Measurements from ENCODE around the gene FRYL.
"Not testable (repeated sequence)": the region's sequence is repeated elsewhere in the genome, so short reads cannot be mapped to it uniquely, and the experiment has no call there.

FRYL gene

DNA sequence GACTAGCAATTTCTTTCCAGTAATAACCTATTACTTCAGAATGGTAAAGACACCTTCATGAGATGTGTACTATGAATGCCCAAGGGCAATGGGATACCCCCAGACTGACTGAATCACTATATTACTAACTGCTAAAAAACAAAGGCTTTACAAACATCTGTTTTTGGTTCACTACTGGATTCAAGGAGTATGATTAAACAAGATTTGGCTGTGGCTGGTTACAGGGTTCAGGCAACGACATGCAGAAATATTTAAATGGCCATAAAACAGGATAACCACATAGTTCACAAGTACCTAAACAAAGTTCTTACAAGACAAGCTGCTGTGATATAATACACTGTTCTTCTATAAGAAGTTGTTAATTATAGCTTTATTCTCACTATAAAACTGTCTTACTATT lies 128.2 kb downstream of the FRYL start:
- H3K27me3 Mint-ChIP-seq = no peaks in the 10 kb centered on the region
- H3K4me1 Mint-ChIP-seq = peaks cover 62% of the 10 kb centered on the region
- H3K4me3 Mint-ChIP-seq = no peak overlapping the region
- ATAC-seq (replicated peaks; ENCODE audit: extremely low read depth, poor library complexity, severe bottlenecking) = no peak
- peaks cover 2% of the 10 kb centered on the region for H3K36me3 Mint-ChIP-seq (ENCODE audit: insufficient read depth)
- H3K27ac Mint-ChIP-seq (ENCODE audit: low read depth) = no peak overlapping the region
- no peak for DNase-seq (ENCODE audit: low spot score in 2 of 2)
- no peaks in the 10 kb centered on the region for H3K9me3 Mint-ChIP-seq

- no peak overlapping the region for H3K4me3 Mint-ChIP-seq
- ATAC-seq (replicated peaks; ENCODE audit: extremely low read depth, poor library complexity, severe bottlenecking) (no peak), DNase-seq (ENCODE audit: low spot score in 2 of 2) (no peak)
- H3K9me3 Mint-ChIP-seq = no peaks in the 10 kb centered on the region
- H3K4me1 Mint-ChIP-seq = peaks cover 72% of the 10 kb centered on the region
- no peaks in the 10 kb centered on the region for H3K27me3 Mint-ChIP-seq
- no peak overlapping the region for H3K27ac Mint-ChIP-seq (ENCODE audit: low read depth)
- peaks cover 2% of the 10 kb centered on the region for H3K36me3 Mint-ChIP-seq (ENCODE audit: insufficient read depth)
Observed at GRCh38 chr4:48649505-48649904, 130.6 kb downstream of the FRYL start.

GRCh38 chr4:48645225-48645794 lies 134.8 kb downstream of the FRYL start:
- H3K27ac Mint-ChIP-seq (ENCODE audit: low read depth) = no peak overlapping the region
- ATAC-seq (replicated peaks; ENCODE audit: extremely low read depth, poor library complexity, severe bottlenecking) (no peak), DNase-seq (ENCODE audit: low spot score in 2 of 2) (no peak)
- H3K36me3 Mint-ChIP-seq (ENCODE audit: insufficient read depth) = no peaks in the 10 kb centered on the region
- no peaks in the 10 kb centered on the region for H3K9me3 Mint-ChIP-seq
- no peak overlapping the region for H3K4me3 Mint-ChIP-seq
- no peaks in the 10 kb centered on the region for H3K27me3 Mint-ChIP-seq
- H3K4me1 Mint-ChIP-seq = peaks cover 56% of the 10 kb centered on the region

GRCh38 chr4:48642421-48643374 lies 137.4 kb downstream of the FRYL start:
- no peaks in the 10 kb centered on the region for H3K9me3 Mint-ChIP-seq

DNA sequence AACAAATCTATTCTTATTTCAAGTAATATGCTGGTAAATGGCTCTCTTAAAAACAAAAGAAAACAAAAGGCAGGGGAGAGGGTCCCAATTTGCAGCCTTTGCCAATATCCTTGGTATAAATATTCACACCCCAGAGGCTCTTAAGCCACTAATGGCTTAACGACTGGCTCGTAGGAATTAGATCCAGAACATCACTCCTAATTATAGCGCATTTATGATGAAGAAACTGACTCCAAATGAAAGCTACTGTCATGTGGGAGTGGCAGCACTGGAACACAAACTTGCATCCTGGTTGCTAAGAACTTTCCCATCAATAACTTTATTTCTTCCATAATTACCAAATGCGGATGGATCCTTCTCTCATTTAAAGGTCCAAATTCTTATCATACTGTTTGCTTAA lies 138.7 kb downstream of the FRYL start:
- ATAC-seq (replicated peaks; ENCODE audit: extremely low read depth, poor library complexity, severe bottlenecking) (no peak), DNase-seq (ENCODE audit: low spot score in 2 of 2) (no peak)
- no peaks in the 10 kb centered on the region for H3K27me3 Mint-ChIP-seq
- no peak overlapping the region for H3K4me3 Mint-ChIP-seq
- H3K9me3 Mint-ChIP-seq = no peaks in the 10 kb centered on the region
- H3K4me1 Mint-ChIP-seq = peaks cover 53% of the 10 kb centered on the region
- H3K36me3 Mint-ChIP-seq (ENCODE audit: insufficient read depth) = peaks cover 3% of the 10 kb centered on the region
- no peak overlapping the region for H3K27ac Mint-ChIP-seq (ENCODE audit: low read depth)

More at GRCh38 chr4:48642421-48643374, 137.4 kb downstream of the FRYL start:
- Mint-ChIP-seq H3K27ac (ENCODE audit: low read depth) (peak overlapping the region; percentile 47), H3K4me3 (no peak overlapping the region), H3K27me3 (no peaks in the 10 kb centered on the region), H3K36me3 (ENCODE audit: insufficient read depth) (peaks cover 3% of the 10 kb centered on the region), H3K4me1 (peaks cover 57% of the 10 kb centered on the region)
- ATAC-seq (replicated peaks; ENCODE audit: extremely low read depth, poor library complexity, severe bottlenecking) = no peak
- DNase-seq (ENCODE audit: low spot score in 2 of 2) = no peak

DNA sequence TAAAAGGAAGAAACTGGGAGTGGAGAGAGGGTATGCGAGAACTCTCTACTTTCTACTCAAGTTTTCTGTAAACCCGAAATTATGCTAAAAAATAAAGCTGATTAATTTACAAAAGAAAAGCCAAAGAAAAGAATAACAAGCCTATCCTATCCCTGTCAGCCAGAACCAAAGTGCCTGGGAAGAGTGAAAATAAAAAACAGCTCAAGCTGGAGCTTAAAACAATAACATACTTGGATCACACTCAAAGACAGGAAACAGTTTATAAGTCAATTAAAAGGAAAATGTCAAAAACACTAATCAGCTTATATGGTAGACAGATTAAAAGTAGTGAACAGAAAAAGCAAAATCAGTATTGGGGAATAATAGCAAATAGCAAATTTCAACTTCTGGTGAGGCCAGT lies 139.4 kb downstream of the FRYL start:
- DNase-seq (ENCODE audit: low spot score in 2 of 2) = no peak
- Mint-ChIP-seq H3K9me3 (no peaks in the 10 kb centered on the region), H3K27ac (ENCODE audit: low read depth) (no peak overlapping the region), H3K4me3 (no peak overlapping the region), H3K36me3 (ENCODE audit: insufficient read depth) (peaks cover 3% of the 10 kb centered on the region), H3K4me1 (peaks cover 46% of the 10 kb centered on the region), H3K27me3 (no peaks in the 10 kb centered on the region)
- ATAC-seq (replicated peaks; ENCODE audit: extremely low read depth, poor library complexity, severe bottlenecking) = no peak

GRCh38 chr4:48640225-48640624 lies 139.9 kb downstream of the FRYL start:
- Mint-ChIP-seq H3K36me3 (ENCODE audit: insufficient read depth) (peaks cover 3% of the 10 kb centered on the region), H3K27me3 (no peaks in the 10 kb centered on the region), H3K27ac (ENCODE audit: low read depth) (no peak overlapping the region), H3K9me3 (no peaks in the 10 kb centered on the region), H3K4me1 (peaks cover 42% of the 10 kb centered on the region), H3K4me3 (no peak overlapping the region)
- no peak for ATAC-seq (replicated peaks; ENCODE audit: extremely low read depth, poor library complexity, severe bottlenecking)
- no peak for DNase-seq (ENCODE audit: low spot score in 2 of 2)

GRCh38 chr4:48639807-48640206 lies 140.3 kb downstream of the FRYL start:
- H3K4me1 Mint-ChIP-seq = peaks cover 39% of the 10 kb centered on the region

GRCh38 chr4:48638586-48638985 lies 141.5 kb downstream of the FRYL start:
- not testable (repeated sequence) for DNase-seq (ENCODE audit: low spot score in 2 of 2); H3K27ac Mint-ChIP-seq (ENCODE audit: low read depth); H3K36me3 Mint-ChIP-seq (ENCODE audit: insufficient read depth); H3K27me3 Mint-ChIP-seq; H3K9me3 Mint-ChIP-seq; H3K4me3 Mint-ChIP-seq; ATAC-seq (replicated peaks; ENCODE audit: extremely low read depth, poor library complexity, severe bottlenecking)
- H3K4me1 Mint-ChIP-seq = peaks cover 39% of the 10 kb centered on the region

More at GRCh38 chr4:48639807-48640206, 140.3 kb downstream of the FRYL start:
- Mint-ChIP-seq H3K4me3 (no peak overlapping the region), H3K9me3 (no peaks in the 10 kb centered on the region), H3K36me3 (ENCODE audit: insufficient read depth) (peaks cover 3% of the 10 kb centered on the region), H3K27ac (ENCODE audit: low read depth) (no peak overlapping the region), H3K27me3 (no peaks in the 10 kb centered on the region)
- ATAC-seq (replicated peaks; ENCODE audit: extremely low read depth, poor library complexity, severe bottlenecking) (no peak), DNase-seq (ENCODE audit: low spot score in 2 of 2) (no peak)

GRCh38 chr4:48636911-48637310 lies 143.2 kb downstream of the FRYL start:
- no peaks in the 10 kb centered on the region for H3K27me3 Mint-ChIP-seq
- DNase-seq (ENCODE audit: low spot score in 2 of 2) (no peak), ATAC-seq (replicated peaks; ENCODE audit: extremely low read depth, poor library complexity, severe bottlenecking) (no peak)
- peaks cover 3% of the 10 kb centered on the region for H3K36me3 Mint-ChIP-seq (ENCODE audit: insufficient read depth)
- H3K4me3 Mint-ChIP-seq = no peak overlapping the region
- peaks cover 30% of the 10 kb centered on the region for H3K4me1 Mint-ChIP-seq
- no peaks in the 10 kb centered on the region for H3K9me3 Mint-ChIP-seq
- no peak overlapping the region for H3K27ac Mint-ChIP-seq (ENCODE audit: low read depth)

DNA sequence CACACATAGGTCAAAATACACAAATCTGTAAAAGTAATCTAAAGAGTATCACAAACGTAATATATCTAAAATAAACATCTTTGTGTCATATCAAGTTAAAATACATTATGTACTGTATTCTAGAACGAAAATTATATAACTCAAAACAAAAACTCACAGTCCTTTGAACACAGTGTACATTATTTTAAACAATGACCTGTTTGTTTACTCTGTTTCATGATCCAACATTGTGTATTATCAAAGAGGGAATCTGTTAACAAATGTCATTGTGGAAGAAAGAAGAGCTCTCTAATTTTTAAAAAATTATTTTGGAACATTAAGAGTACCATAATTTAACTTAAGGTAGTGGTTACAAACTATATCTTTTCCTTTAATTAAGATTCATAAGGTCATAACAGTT lies 144.1 kb downstream of the FRYL start:
- no peaks in the 10 kb centered on the region for H3K27me3 Mint-ChIP-seq
- H3K4me1 Mint-ChIP-seq = peaks cover 26% of the 10 kb centered on the region
- H3K36me3 Mint-ChIP-seq (ENCODE audit: insufficient read depth) = peaks cover 6% of the 10 kb centered on the region
- no peak for ATAC-seq (replicated peaks; ENCODE audit: extremely low read depth, poor library complexity, severe bottlenecking)
- no peak overlapping the region for H3K27ac Mint-ChIP-seq (ENCODE audit: low read depth)
- no peak overlapping the region for H3K4me3 Mint-ChIP-seq
- no peaks in the 10 kb centered on the region for H3K9me3 Mint-ChIP-seq
- DNase-seq (ENCODE audit: low spot score in 2 of 2) = no peak

DNA sequence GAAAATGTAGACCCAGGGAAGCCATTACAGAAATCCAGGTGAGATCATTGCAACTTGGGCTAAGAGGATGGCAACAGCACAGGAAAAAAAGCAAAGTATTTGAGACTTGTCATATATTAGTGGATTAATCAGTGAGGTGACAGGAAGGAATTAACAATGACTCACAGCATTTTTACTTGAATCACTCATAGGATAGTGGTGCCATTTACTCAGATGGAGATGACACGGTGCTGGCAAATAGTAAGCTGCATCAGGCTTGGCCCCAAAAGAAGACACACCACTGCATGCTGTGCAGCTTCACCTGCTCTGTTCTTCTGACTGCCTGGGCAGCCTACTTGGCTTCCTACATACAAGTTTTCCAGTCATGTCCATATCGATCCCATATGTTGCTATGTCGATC lies 144.8 kb downstream of the FRYL start:
- no peaks in the 10 kb centered on the region for H3K27me3 Mint-ChIP-seq
- no peak overlapping the region for H3K27ac Mint-ChIP-seq (ENCODE audit: low read depth)
- no peaks in the 10 kb centered on the region for H3K9me3 Mint-ChIP-seq
- no peak for ATAC-seq (replicated peaks; ENCODE audit: extremely low read depth, poor library complexity, severe bottlenecking)
- no peak overlapping the region for H3K4me3 Mint-ChIP-seq
- peaks cover 6% of the 10 kb centered on the region for H3K36me3 Mint-ChIP-seq (ENCODE audit: insufficient read depth)
- peaks cover 20% of the 10 kb centered on the region for H3K4me1 Mint-ChIP-seq
- no peak for DNase-seq (ENCODE audit: low spot score in 2 of 2)

GRCh38 chr4:48634688-48635308 lies 145.3 kb downstream of the FRYL start:
- no peaks in the 10 kb centered on the region for H3K27me3 Mint-ChIP-seq

More at GRCh38 chr4:48634688-48635308, 145.3 kb downstream of the FRYL start:
- Mint-ChIP-seq H3K4me1 (peaks cover 14% of the 10 kb centered on the region), H3K36me3 (ENCODE audit: insufficient read depth) (peaks cover 6% of the 10 kb centered on the region), H3K9me3 (no peaks in the 10 kb centered on the region), H3K4me3 (no peak overlapping the region), H3K27ac (ENCODE audit: low read depth) (no peak overlapping the region)
- ATAC-seq (replicated peaks; ENCODE audit: extremely low read depth, poor library complexity, severe bottlenecking) (no peak), DNase-seq (ENCODE audit: low spot score in 2 of 2) (no peak)
